Measurements from ENCODE around the gene MRPL16.

GRCh38 chr11:59812220-59812619 lies 1.6 kb upstream of the MRPL16 start:
- no peak for TF ChIP-seq EZH2 (IDR thresholded peaks at IDR 0.05; ENCODE audit: insufficient read depth, poor library complexity, severe bottlenecking)
- no peak for TF ChIP-seq EZH2phosphoT487 (IDR thresholded peaks at IDR 0.05; ENCODE audit: insufficient read depth, low read depth)
